Dendritic cell treated with granulocyte-macrophage colony-stimulating factor and Interleukin-4, amounts not matched to agents 40 ng/mL and 50 ng/mL, for 4 days (primary cell): Measurements from ENCODE around the gene CGB8.
A peak's percentile ranks its signal among the peaks of the same experiment; 100 is the strongest.
"Not testable (repeated sequence)": the region's sequence is repeated elsewhere in the genome, so short reads cannot be mapped to it uniquely, and the experiment has no call there.

Experiments
- H3K27ac Mint-ChIP-seq: one replicate; pipeline ENCODE4 v1.8.0; 2022; ENCODE audit warnings: mild to moderate bottlenecking, mixed read lengths
- H3K27me3 Mint-ChIP-seq: one replicate; pipeline ENCODE4 v1.8.0; 2022; ENCODE audit warnings: mild to moderate bottlenecking, mixed read lengths
- H3K36me3 Mint-ChIP-seq: one replicate; pipeline ENCODE4 v1.8.0; 2022; ENCODE audit warnings: low read depth, mixed read lengths
- H3K4me1 Mint-ChIP-seq: one replicate; pipeline ENCODE4 v1.8.0; 2022; ENCODE audit warnings: low read depth, mixed read lengths
- H3K4me3 Mint-ChIP-seq: one replicate; pipeline ENCODE4 v1.8.0; 2022; ENCODE audit warnings: mild to moderate bottlenecking, moderate library complexity, mixed read lengths
- H3K9me3 Mint-ChIP-seq: one replicate; pipeline ENCODE4 v1.8.0; 2022; ENCODE audit warnings: mixed read lengths
- intact Hi-C: fragments of 100-400 bp; cut with micrococcal nuclease; formaldehyde crosslinking; loops from one replicate; pipeline ENCODE4 v1.15.0; 2022

The CGB8 gene

GRCh38 chr19:49056902-49057596, 8.1 kb upstream of the CGB8 start:
- peaks cover 86% of the 10 kb centered on the region for H3K27me3 Mint-ChIP-seq
- H3K4me1 Mint-ChIP-seq, result peaks cover 24% of the 10 kb centered on the region
- H3K9me3 Mint-ChIP-seq, H3K36me3 Mint-ChIP-seq, intact Hi-C loops, H3K27ac Mint-ChIP-seq: not testable (repeated sequence)
- H3K4me3 Mint-ChIP-seq, result peak overlapping the region; percentile 80

- intact Hi-C loops, result no loop called here
- peaks cover 78% of the 10 kb centered on the region for H3K27me3 Mint-ChIP-seq
- peaks cover 24% of the 10 kb centered on the region for H3K4me1 Mint-ChIP-seq
- H3K27ac Mint-ChIP-seq, result no peak overlapping the region
- no peaks in the 10 kb centered on the region for H3K36me3 Mint-ChIP-seq
- H3K4me3 Mint-ChIP-seq, result peak overlapping the region; percentile 80
- H3K9me3 Mint-ChIP-seq, result no peaks in the 10 kb centered on the region
These were observed 7.4 kb upstream of the CGB8 start for GRCh38 chr19:49056101-49056901.

DNA sequence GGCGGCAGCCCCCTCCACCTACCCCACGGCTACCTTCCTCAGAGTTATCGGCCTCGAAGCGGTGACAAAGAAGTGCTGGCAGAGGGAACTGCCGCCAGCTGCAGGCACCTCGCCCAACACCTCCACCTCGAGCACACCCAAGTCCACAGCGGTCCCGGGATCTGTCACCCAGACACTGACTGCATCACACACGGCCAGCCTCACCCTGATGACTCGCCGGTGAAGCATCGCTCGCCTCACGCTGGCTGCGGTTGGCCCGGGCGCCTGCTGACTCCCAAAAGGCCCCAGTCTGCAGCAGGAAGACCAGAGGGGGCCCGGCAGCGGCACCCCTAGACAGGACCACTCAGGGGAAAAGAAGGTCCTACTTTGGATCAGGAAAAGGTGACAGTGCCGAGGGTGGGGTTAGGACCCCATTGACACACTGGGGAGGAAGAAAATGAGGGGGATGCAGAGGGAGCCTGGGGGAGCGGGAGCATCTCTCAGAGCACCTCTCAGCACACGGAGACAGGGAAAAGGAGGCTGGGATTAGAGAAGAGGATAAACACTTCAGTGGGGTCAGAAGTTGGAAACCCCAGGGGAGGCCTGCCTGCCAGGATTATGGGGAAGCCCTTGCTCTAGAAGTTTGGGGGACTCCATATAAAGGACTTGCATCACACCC, 1.6 kb upstream of the CGB8 start:
- H3K27me3 Mint-ChIP-seq, result peaks cover 31% of the 10 kb centered on the region
- H3K27ac Mint-ChIP-seq, intact Hi-C loops, H3K4me3 Mint-ChIP-seq, H3K36me3 Mint-ChIP-seq, H3K4me1 Mint-ChIP-seq, H3K9me3 Mint-ChIP-seq: not testable (repeated sequence)

GRCh38 chr19:49049834-49050233, 923 bp upstream of the CGB8 start:
- H3K27ac Mint-ChIP-seq, H3K9me3 Mint-ChIP-seq, H3K36me3 Mint-ChIP-seq, H3K4me1 Mint-ChIP-seq, intact Hi-C loops, H3K4me3 Mint-ChIP-seq: not testable (repeated sequence)
- H3K27me3 Mint-ChIP-seq, result peaks cover 27% of the 10 kb centered on the region

DNA sequence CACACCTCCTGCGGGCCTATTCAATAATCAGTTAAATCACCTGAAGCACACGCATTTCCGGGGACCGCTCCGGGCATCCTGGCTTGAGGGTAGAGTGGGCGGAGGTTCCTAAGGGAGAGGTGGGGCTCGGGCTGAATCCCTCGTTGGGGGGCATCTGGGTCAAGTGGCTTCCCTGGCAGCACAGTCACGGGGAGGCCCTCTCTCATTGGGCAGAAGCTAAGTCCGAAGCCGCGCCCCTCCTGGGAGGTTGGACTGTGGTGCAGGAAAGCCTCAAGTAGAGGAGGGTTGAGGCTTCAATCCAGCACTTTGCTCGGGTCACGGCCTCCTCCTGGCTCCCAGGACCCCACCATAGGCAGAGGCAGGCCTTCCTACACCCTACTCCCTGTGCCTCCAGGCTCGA, 5.4 kb downstream of the CGB8 start, which contains the start of gene CGB5:
CGB5 (plus strand) TSS at position 301 of the 400 bp plus-strand sequence. CDS start 362 bp downstream, outside the sequence.
- H3K9me3 Mint-ChIP-seq, H3K27ac Mint-ChIP-seq, intact Hi-C loops, H3K36me3 Mint-ChIP-seq, H3K4me3 Mint-ChIP-seq, H3K4me1 Mint-ChIP-seq: not testable (repeated sequence)
- H3K27me3 Mint-ChIP-seq, result peaks cover 13% of the 10 kb centered on the region

DNA sequence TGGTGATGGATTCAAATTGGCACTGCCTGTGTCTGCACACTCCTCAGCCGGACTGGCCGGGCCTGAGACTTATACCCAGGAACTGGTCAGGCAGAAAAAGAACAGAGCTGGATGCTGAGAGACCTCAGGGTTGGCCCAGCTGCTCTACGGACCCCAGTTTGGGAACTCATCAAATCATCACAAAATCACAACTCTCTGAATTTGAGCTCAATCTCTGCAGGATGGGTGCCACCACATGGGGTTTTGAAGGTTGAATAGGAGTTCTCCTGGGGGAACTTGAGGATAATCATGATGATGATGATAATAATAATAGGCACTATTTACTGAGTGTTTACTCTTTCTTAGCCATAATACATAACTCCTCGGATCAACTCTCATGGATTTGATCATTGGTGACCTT, 6.2 kb downstream of the CGB8 start:
- H3K4me1 Mint-ChIP-seq, H3K9me3 Mint-ChIP-seq, H3K27ac Mint-ChIP-seq, H3K36me3 Mint-ChIP-seq, H3K4me3 Mint-ChIP-seq, intact Hi-C loops: not testable (repeated sequence)
- peaks cover 13% of the 10 kb centered on the region for H3K27me3 Mint-ChIP-seq

- intact Hi-C loops, result no loop called here
- Mint-ChIP-seq H3K27me3 (peaks cover 12% of the 10 kb centered on the region), H3K4me3 (no peak overlapping the region), H3K4me1 (no peaks in the 10 kb centered on the region), H3K36me3 (no peaks in the 10 kb centered on the region), H3K27ac (no peak overlapping the region), H3K9me3 (no peaks in the 10 kb centered on the region)
These were observed 6.7 kb downstream of the CGB8 start for GRCh38 chr19:49042177-49042576.

DNA sequence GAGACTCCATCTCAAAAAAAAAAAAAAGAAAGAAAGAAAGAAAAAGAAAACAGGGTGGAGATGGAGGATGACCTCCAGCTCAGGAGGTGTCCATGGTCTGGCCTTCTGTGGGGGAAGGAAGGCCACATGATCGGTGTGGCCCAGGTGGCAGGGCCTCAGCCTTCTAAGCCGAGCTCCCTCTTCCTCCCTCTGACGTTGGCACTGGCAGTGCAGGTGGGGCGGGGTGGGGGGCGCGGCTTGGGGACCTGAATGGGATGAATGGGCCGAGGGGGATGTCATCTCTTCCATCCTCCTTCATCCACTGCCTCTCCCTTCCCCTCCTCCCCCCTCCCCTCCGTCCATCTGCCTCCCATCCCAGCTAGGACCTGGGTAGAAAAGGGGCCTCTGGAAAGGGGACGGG, 9.2 kb downstream of the CGB8 start:
- H3K4me1 Mint-ChIP-seq, intact Hi-C loops: not testable (repeated sequence)

DNA sequence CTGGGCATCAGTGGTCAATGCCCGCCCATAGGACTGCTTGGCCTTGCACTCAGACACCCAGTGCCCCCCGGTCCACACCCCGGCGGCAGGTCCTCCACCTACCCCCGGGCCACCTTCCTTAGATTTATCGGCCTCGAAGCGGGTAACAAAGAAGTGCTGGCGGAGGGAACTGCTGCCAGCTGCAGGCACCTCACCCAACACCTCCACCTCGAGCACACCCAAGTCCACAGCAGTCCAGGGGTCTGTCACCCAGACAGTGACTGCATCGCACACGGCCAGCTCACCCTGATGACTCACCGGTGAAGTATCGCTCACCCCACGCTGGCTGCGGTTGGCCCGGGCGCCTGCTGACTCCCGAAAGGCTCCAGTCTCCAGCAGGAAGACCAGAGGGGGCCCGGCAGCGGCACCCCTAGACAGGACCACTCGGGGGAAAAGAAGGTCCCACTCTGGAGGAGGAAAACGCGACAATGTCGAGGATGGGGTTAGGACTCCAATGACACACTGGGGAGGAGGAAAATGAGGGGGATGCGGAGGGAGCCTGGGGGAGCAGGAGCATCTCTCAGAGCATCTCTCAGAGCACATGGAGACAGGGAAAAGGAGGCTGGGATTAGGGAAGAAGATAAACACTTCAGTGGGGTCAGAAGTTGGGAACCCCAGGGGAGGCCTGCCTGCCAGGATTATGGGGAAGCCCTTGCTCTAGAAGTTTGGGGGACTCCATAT, 10.2 kb downstream of the CGB8 start:
- H3K36me3 Mint-ChIP-seq, H3K4me1 Mint-ChIP-seq, H3K4me3 Mint-ChIP-seq, intact Hi-C loops, H3K27ac Mint-ChIP-seq, H3K9me3 Mint-ChIP-seq: not testable (repeated sequence)
- peaks cover 11% of the 10 kb centered on the region for H3K27me3 Mint-ChIP-seq

More for the DNA sequence above, 9.2 kb downstream of the CGB8 start:
- not testable (repeated sequence) for H3K9me3 Mint-ChIP-seq, H3K27ac Mint-ChIP-seq, H3K4me3 Mint-ChIP-seq, H3K36me3 Mint-ChIP-seq
- peaks cover 11% of the 10 kb centered on the region for H3K27me3 Mint-ChIP-seq

GRCh38 chr19:49038111-49038510, 10.8 kb downstream of the CGB8 start:
- intact Hi-C loops, H3K36me3 Mint-ChIP-seq, H3K27ac Mint-ChIP-seq, H3K4me3 Mint-ChIP-seq, H3K9me3 Mint-ChIP-seq, H3K4me1 Mint-ChIP-seq: not testable (repeated sequence)
- peaks cover 11% of the 10 kb centered on the region for H3K27me3 Mint-ChIP-seq

GRCh38 chr19:49036815-49037214, 12.1 kb downstream of the CGB8 start, which contains the start of gene CGB1:
Gene CGB1, minus strand, starts transcription at chr19:49036895. Its CDS starts 184 bp downstream, at chr19:49036711.
- H3K4me3 Mint-ChIP-seq, intact Hi-C loops, H3K9me3 Mint-ChIP-seq, H3K4me1 Mint-ChIP-seq, H3K36me3 Mint-ChIP-seq, H3K27ac Mint-ChIP-seq: not testable (repeated sequence)
- peaks cover 11% of the 10 kb centered on the region for H3K27me3 Mint-ChIP-seq

DNA sequence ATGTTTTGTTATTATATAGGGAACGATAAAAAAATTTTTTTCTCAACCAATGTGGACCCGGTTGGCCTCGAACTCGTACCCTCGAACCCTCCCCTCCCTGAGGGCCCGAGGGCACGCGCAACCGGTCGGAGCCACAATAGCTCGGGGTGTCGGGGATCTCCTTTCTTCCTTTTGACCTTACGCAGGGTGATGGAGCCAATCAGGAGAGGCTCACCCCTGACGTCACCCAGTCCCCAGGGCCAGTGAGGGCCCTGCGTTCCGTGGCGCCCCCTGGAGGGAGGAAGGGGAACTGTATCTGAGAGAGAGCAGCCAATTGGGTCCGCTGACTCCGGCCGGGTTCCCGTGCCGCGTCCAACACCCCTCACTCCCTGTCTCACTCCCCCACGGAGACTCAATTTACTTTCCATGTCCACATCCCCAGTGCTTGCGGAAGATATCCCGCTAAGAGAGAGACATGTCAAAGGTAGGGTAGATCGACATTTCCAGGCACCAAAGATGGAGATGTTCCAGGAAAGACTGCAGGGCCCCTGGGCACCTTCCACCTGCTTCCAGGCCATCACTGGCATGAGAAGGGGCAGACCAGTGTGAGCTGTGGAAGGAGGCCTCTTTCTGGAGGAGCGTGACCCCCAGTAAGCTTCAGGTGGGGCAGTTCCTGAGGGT, 17.1 kb downstream of the CGB8 start, which contains the start of gene CGB2:
CGB2 (plus strand) TSS at position 249 of the 660 bp plus-strand sequence; CDS start at position 455, 206 bp downstream.
- H3K4me3 Mint-ChIP-seq, H3K36me3 Mint-ChIP-seq, H3K27ac Mint-ChIP-seq, intact Hi-C loops, H3K4me1 Mint-ChIP-seq, H3K9me3 Mint-ChIP-seq: not testable (repeated sequence)
- peaks cover 32% of the 10 kb centered on the region for H3K27me3 Mint-ChIP-seq

DNA sequence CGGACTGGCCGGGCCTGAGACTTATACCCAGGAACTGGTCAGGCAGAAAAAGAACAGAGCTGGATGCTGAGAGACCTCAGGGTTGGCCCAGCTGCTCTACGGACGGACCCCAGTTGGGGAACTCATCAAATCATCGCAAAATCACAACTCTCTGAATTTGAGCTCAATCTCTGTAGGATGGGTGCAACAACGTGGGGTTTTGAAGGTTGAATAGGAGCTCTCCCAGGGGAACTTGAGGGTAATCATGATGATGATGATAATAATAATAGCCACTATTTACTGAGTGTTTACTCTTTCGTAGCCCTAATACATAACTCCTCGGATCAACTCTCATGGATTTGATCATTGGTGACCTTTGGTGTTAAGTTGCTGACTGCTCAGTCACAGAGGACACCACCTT, 18.6 kb downstream of the CGB8 start:
- peaks cover 27% of the 10 kb centered on the region for H3K27me3 Mint-ChIP-seq
- H3K36me3 Mint-ChIP-seq, H3K9me3 Mint-ChIP-seq, H3K27ac Mint-ChIP-seq, intact Hi-C loops, H3K4me3 Mint-ChIP-seq, H3K4me1 Mint-ChIP-seq: not testable (repeated sequence)
